ENCODE results near the gene STEAP2.

Gene STEAP2

GRCh38 chr7:90211391-90212148 lies at the start of gene STEAP2:
TSS of gene STEAP2 (plus strand) at chr7:90211740. CDS start at chr7:90225083, 13,343 bp downstream.
- Histone ChIP-seq H3K4me3 (ENCODE audit: low read depth in 1 of 5, low read length in 5 of 5) (peak within 1 kb of the TSS; percentile 61 to 91 (median 76)), H3K27ac (ENCODE audit: low read depth, low read length) (peak within 1 kb of the TSS; percentile 97), H3K9ac (ENCODE audit: low read length in 5 of 5) (peak within 1 kb of the TSS; percentile 68 to 95 (median 77)), H3K9me3 (ENCODE audit: control insufficient read depth in 5 of 5, low read length in 5 of 5) (no peaks in the 10 kb centered on the region), H3K4me1 (ENCODE audit: control insufficient read depth in 5 of 5, insufficient read depth in 5 of 5, low read length in 5 of 5) (peaks cover 0 to 39% (median 18%) of the 10 kb centered on the region in 5 donors), H3K36me3 (ENCODE audit: control insufficient read depth in 5 of 5, insufficient read depth in 5 of 5, low read length in 5 of 5) (no peaks in the 10 kb centered on the region), H3K27me3 (ENCODE audit: control insufficient read depth in 5 of 5, insufficient read depth in 4 of 5, low read length in 5 of 5) (peaks cover 0 to 5% (median 0%) of the 10 kb centered on the region in 5 donors)

GRCh38 chr7:90163534-90163933 lies 48.0 kb upstream of the STEAP2 start:
- no peaks in the 10 kb centered on the region for H3K4me1 ChIP-seq (ENCODE audit: control insufficient read depth in 5 of 5, insufficient read depth in 5 of 5, low read length in 5 of 5)
- no peak overlapping the region for H3K9ac ChIP-seq (ENCODE audit: low read length in 5 of 5)
- H3K9me3 ChIP-seq (ENCODE audit: control insufficient read depth in 5 of 5, low read length in 5 of 5) = no peaks in the 10 kb centered on the region
- no peak overlapping the region for H3K4me3 ChIP-seq (ENCODE audit: low read depth in 1 of 5, low read length in 5 of 5)
- peaks cover 0 to 20% (median 11%) of the 10 kb centered on the region in 5 donors for H3K36me3 ChIP-seq (ENCODE audit: control insufficient read depth in 5 of 5, insufficient read depth in 5 of 5, low read length in 5 of 5)
- no peak overlapping the region for H3K27ac ChIP-seq (ENCODE audit: low read depth, low read length)
- H3K27me3 ChIP-seq (ENCODE audit: control insufficient read depth in 5 of 5, insufficient read depth in 4 of 5, low read length in 5 of 5) = no peaks in the 10 kb centered on the region

- Histone ChIP-seq H3K27ac (ENCODE audit: low read depth, low read length) (no peak overlapping the region), H3K9me3 (ENCODE audit: control insufficient read depth in 5 of 5, low read length in 5 of 5) (no peaks in the 10 kb centered on the region), H3K27me3 (ENCODE audit: control insufficient read depth in 5 of 5, insufficient read depth in 4 of 5, low read length in 5 of 5) (no peaks in the 10 kb centered on the region), H3K9ac (ENCODE audit: low read length in 5 of 5) (no peak overlapping the region), H3K36me3 (ENCODE audit: control insufficient read depth in 5 of 5, insufficient read depth in 5 of 5, low read length in 5 of 5) (peaks cover 0 to 20% (median 11%) of the 10 kb centered on the region in 5 donors), H3K4me3 (ENCODE audit: low read depth in 1 of 5, low read length in 5 of 5) (no peak overlapping the region), H3K4me1 (ENCODE audit: control insufficient read depth in 5 of 5, insufficient read depth in 5 of 5, low read length in 5 of 5) (no peaks in the 10 kb centered on the region)
Observed at GRCh38 chr7:90165724-90166123, 45.8 kb upstream of the STEAP2 start.

- H3K4me1 ChIP-seq (ENCODE audit: control insufficient read depth in 5 of 5, insufficient read depth in 5 of 5, low read length in 5 of 5) = no peaks in the 10 kb centered on the region
- H3K9ac ChIP-seq (ENCODE audit: low read length in 5 of 5) = no peak overlapping the region
- no peak overlapping the region for H3K27ac ChIP-seq (ENCODE audit: low read depth, low read length)
- no peaks in the 10 kb centered on the region for H3K9me3 ChIP-seq (ENCODE audit: control insufficient read depth in 5 of 5, low read length in 5 of 5)
- peaks cover 0 to 20% (median 11%) of the 10 kb centered on the region in 5 donors for H3K36me3 ChIP-seq (ENCODE audit: control insufficient read depth in 5 of 5, insufficient read depth in 5 of 5, low read length in 5 of 5)
- no peak overlapping the region for H3K4me3 ChIP-seq (ENCODE audit: low read depth in 1 of 5, low read length in 5 of 5)
- no peaks in the 10 kb centered on the region for H3K27me3 ChIP-seq (ENCODE audit: control insufficient read depth in 5 of 5, insufficient read depth in 4 of 5, low read length in 5 of 5)
Observed at GRCh38 chr7:90166153-90166552, 45.4 kb upstream of the STEAP2 start.

GRCh38 chr7:90167361-90167760 lies 44.2 kb upstream of the STEAP2 start:
- Histone ChIP-seq H3K27ac (ENCODE audit: low read depth, low read length) (no peak overlapping the region), H3K9ac (ENCODE audit: low read length in 5 of 5) (no peak overlapping the region), H3K4me3 (ENCODE audit: low read depth in 1 of 5, low read length in 5 of 5) (no peak overlapping the region), H3K27me3 (ENCODE audit: control insufficient read depth in 5 of 5, insufficient read depth in 4 of 5, low read length in 5 of 5) (no peaks in the 10 kb centered on the region), H3K4me1 (ENCODE audit: control insufficient read depth in 5 of 5, insufficient read depth in 5 of 5, low read length in 5 of 5) (no peaks in the 10 kb centered on the region), H3K36me3 (ENCODE audit: control insufficient read depth in 5 of 5, insufficient read depth in 5 of 5, low read length in 5 of 5) (peaks cover 0 to 20% (median 11%) of the 10 kb centered on the region in 5 donors), H3K9me3 (ENCODE audit: control insufficient read depth in 5 of 5, low read length in 5 of 5) (no peaks in the 10 kb centered on the region)

GRCh38 chr7:90169891-90170290 lies 41.6 kb upstream of the STEAP2 start:
- no peaks in the 10 kb centered on the region for H3K9me3 ChIP-seq (ENCODE audit: control insufficient read depth in 5 of 5, low read length in 5 of 5)
- no peak overlapping the region for H3K9ac ChIP-seq (ENCODE audit: low read length in 5 of 5)
- H3K27me3 ChIP-seq (ENCODE audit: control insufficient read depth in 5 of 5, insufficient read depth in 4 of 5, low read length in 5 of 5) = no peaks in the 10 kb centered on the region
- no peak overlapping the region for H3K27ac ChIP-seq (ENCODE audit: low read depth, low read length)
- H3K4me1 ChIP-seq (ENCODE audit: control insufficient read depth in 5 of 5, insufficient read depth in 5 of 5, low read length in 5 of 5) = no peaks in the 10 kb centered on the region
- H3K36me3 ChIP-seq (ENCODE audit: control insufficient read depth in 5 of 5, insufficient read depth in 5 of 5, low read length in 5 of 5) = no peaks in the 10 kb centered on the region
- H3K4me3 ChIP-seq (ENCODE audit: low read depth in 1 of 5, low read length in 5 of 5) = no peak overlapping the region

- H3K9ac ChIP-seq (ENCODE audit: low read length in 5 of 5) = no peak overlapping the region
- H3K36me3 ChIP-seq (ENCODE audit: control insufficient read depth in 5 of 5, insufficient read depth in 5 of 5, low read length in 5 of 5) = no peaks in the 10 kb centered on the region
- no peaks in the 10 kb centered on the region for H3K4me1 ChIP-seq (ENCODE audit: control insufficient read depth in 5 of 5, insufficient read depth in 5 of 5, low read length in 5 of 5)
- no peak overlapping the region for H3K27ac ChIP-seq (ENCODE audit: low read depth, low read length)
- no peaks in the 10 kb centered on the region for H3K9me3 ChIP-seq (ENCODE audit: control insufficient read depth in 5 of 5, low read length in 5 of 5)
- H3K4me3 ChIP-seq (ENCODE audit: low read depth in 1 of 5, low read length in 5 of 5) = no peak overlapping the region
- H3K27me3 ChIP-seq (ENCODE audit: control insufficient read depth in 5 of 5, insufficient read depth in 4 of 5, low read length in 5 of 5) = no peaks in the 10 kb centered on the region
Observed at GRCh38 chr7:90172121-90172520, 39.4 kb upstream of the STEAP2 start.

- Histone ChIP-seq H3K4me1 (ENCODE audit: control insufficient read depth in 5 of 5, insufficient read depth in 5 of 5, low read length in 5 of 5) (no peaks in the 10 kb centered on the region), H3K9me3 (ENCODE audit: control insufficient read depth in 5 of 5, low read length in 5 of 5) (no peaks in the 10 kb centered on the region), H3K9ac (ENCODE audit: low read length in 5 of 5) (no peak overlapping the region), H3K27ac (ENCODE audit: low read depth, low read length) (no peak overlapping the region), H3K36me3 (ENCODE audit: control insufficient read depth in 5 of 5, insufficient read depth in 5 of 5, low read length in 5 of 5) (no peaks in the 10 kb centered on the region), H3K27me3 (ENCODE audit: control insufficient read depth in 5 of 5, insufficient read depth in 4 of 5, low read length in 5 of 5) (no peaks in the 10 kb centered on the region), H3K4me3 (ENCODE audit: low read depth in 1 of 5, low read length in 5 of 5) (no peak overlapping the region)
Observed at GRCh38 chr7:90172624-90173023, 38.9 kb upstream of the STEAP2 start.

GRCh38 chr7:90173127-90173844 lies 38.3 kb upstream of the STEAP2 start:
- H3K36me3 ChIP-seq (ENCODE audit: control insufficient read depth in 5 of 5, insufficient read depth in 5 of 5, low read length in 5 of 5) = no peaks in the 10 kb centered on the region
- no peaks in the 10 kb centered on the region for H3K9me3 ChIP-seq (ENCODE audit: control insufficient read depth in 5 of 5, low read length in 5 of 5)
- H3K9ac ChIP-seq (ENCODE audit: low read length in 5 of 5) = no peak overlapping the region
- no peak overlapping the region for H3K4me3 ChIP-seq (ENCODE audit: low read depth in 1 of 5, low read length in 5 of 5)
- H3K27me3 ChIP-seq (ENCODE audit: control insufficient read depth in 5 of 5, insufficient read depth in 4 of 5, low read length in 5 of 5) = no peaks in the 10 kb centered on the region
- no peak overlapping the region for H3K27ac ChIP-seq (ENCODE audit: low read depth, low read length)
- H3K4me1 ChIP-seq (ENCODE audit: control insufficient read depth in 5 of 5, insufficient read depth in 5 of 5, low read length in 5 of 5) = no peaks in the 10 kb centered on the region

GRCh38 chr7:90175667-90176066 lies 35.9 kb upstream of the STEAP2 start:
- Histone ChIP-seq H3K27ac (ENCODE audit: low read depth, low read length) (no peak overlapping the region), H3K4me3 (ENCODE audit: low read depth in 1 of 5, low read length in 5 of 5) (no peak overlapping the region), H3K4me1 (ENCODE audit: control insufficient read depth in 5 of 5, insufficient read depth in 5 of 5, low read length in 5 of 5) (no peaks in the 10 kb centered on the region)

More at GRCh38 chr7:90175667-90176066, 35.9 kb upstream of the STEAP2 start:
- no peaks in the 10 kb centered on the region for H3K9me3 ChIP-seq (ENCODE audit: control insufficient read depth in 5 of 5, low read length in 5 of 5)
- no peaks in the 10 kb centered on the region for H3K36me3 ChIP-seq (ENCODE audit: control insufficient read depth in 5 of 5, insufficient read depth in 5 of 5, low read length in 5 of 5)
- H3K27me3 ChIP-seq (ENCODE audit: control insufficient read depth in 5 of 5, insufficient read depth in 4 of 5, low read length in 5 of 5) = no peaks in the 10 kb centered on the region
- no peak overlapping the region for H3K9ac ChIP-seq (ENCODE audit: low read length in 5 of 5)
